SK-N-SH (cell line): ENCODE results near the gene HSPBAP1. TPM values are rescaled to one million over a fixed set of nuclear protein-coding genes. Genes with fewer than 3 reads are reported as not detected.

Source experiments
- CTCF ChIA-PET: fragments of 300-600, 350-600 bp; formaldehyde crosslinking; extraction: SDS; loops from one replicate; lab custom pipeline; 2021; lab: Yijun Ruan, JAX
- POLR2A ChIA-PET: fragments of 350-600 bp; sonication (Branson Sonifier 250); formaldehyde crosslinking; extraction: SDS; loops from one replicate; lab custom pipeline; 2020; ENCODE audit warnings: antibody characterized with exemption, inconsistent platforms; lab: Yijun Ruan, JAX
- DNase-seq: peaks from one replicate; pipeline ENCODE4 v3.0.0; 2012
- H2AFZ ChIP-seq: fragments of 200-600 bp; sonication (generic); 2 replicates; pipeline ENCODE4 v1.8.1; 2016; ENCODE audit warnings: antibody characterized with exemption, mild to moderate bottlenecking, low read depth
- H3F3A ChIP-seq: fragments of 200-600 bp; sonication (generic); replicated peaks from 2 replicates; pipeline ENCODE3; 2016; ENCODE audit warnings: antibody characterized with exemption, mild to moderate bottlenecking; ENCODE audit not compliant: insufficient read depth
- H3K27ac ChIP-seq, 2 experiments: fragments of 200-500 bp in 1 of 2; fragments of 200-600 bp in 1 of 2; sonication (Bioruptor generic) in 1 of 2; sonication (generic), shearing (Covaris generic) in 1 of 2; 2 replicates each; pipeline versions ENCODE4 v1.5.1 to v1.6.1; 2014 to 2016; ENCODE audit warnings: low read depth in 2 of 2, inconsistent platforms in 1 of 2, low read length in 1 of 2, mild to moderate bottlenecking in 1 of 2, mixed read lengths in 1 of 2
- H3K27me3 ChIP-seq: fragments of 200-600 bp; sonication (generic), shearing (Covaris generic); 2 replicates; pipeline ENCODE4 v1.6.1; 2016; ENCODE audit warnings: mixed run types; ENCODE audit not compliant: insufficient read depth
- H3K36me3 ChIP-seq, 2 experiments: fragments of 200-500 bp in 1 of 2; fragments of 200-600 bp in 1 of 2; sonication (Bioruptor generic) in 1 of 2; sonication (generic) in 1 of 2; replicated peaks in 1 of 2; 2 replicates each; pipeline versions ENCODE3 to v1.5.1; 2014 to 2016; ENCODE audit warnings: low read length in 1 of 2, mild to moderate bottlenecking in 1 of 2; ENCODE audit not compliant: insufficient read depth in 2 of 2, control insufficient read depth in 1 of 2
- H3K4me1 ChIP-seq, 2 experiments: fragments of 200-500 bp in 1 of 2; fragments of 200-600 bp in 1 of 2; sonication (Bioruptor generic) in 1 of 2; sonication (generic), shearing (Covaris generic) in 1 of 2; 2 replicates each; pipeline versions ENCODE4 v1.5.1 to v1.6.1; 2014 to 2016; ENCODE audit warnings: low read depth in 1 of 2, low read length in 1 of 2, mixed run types in 1 of 2; ENCODE audit not compliant: insufficient read depth in 2 of 2, control insufficient read depth in 1 of 2
- H3K4me2 ChIP-seq: fragments of 200-600 bp; sonication (generic), shearing (Covaris generic); 2 replicates; pipeline ENCODE4 v1.6.1; 2017; ENCODE audit warnings: mixed run types
- H3K4me3 ChIP-seq, 2 experiments: fragments of 200-500 bp in 1 of 2; fragments of 200-600 bp in 1 of 2; sonication (Bioruptor generic) in 1 of 2; sonication (generic), shearing (Covaris generic) in 1 of 2; 2 replicates each; pipeline versions ENCODE4 v1.5.1 to v1.8.1; 2014 to 2016; ENCODE audit warnings: low read depth in 2 of 2, inconsistent platforms in 1 of 2, low read length in 1 of 2, mild to moderate bottlenecking in 1 of 2, mixed read lengths in 1 of 2, moderate library complexity in 1 of 2
- H3K79me2 ChIP-seq: fragments of 200-600 bp; sonication (generic); 2 replicates; pipeline ENCODE4 v1.8.1; 2017; ENCODE audit warnings: mild to moderate bottlenecking; ENCODE audit not compliant: insufficient read depth
- H3K9ac ChIP-seq: fragments of 200-600 bp; sonication (generic); 2 replicates; pipeline ENCODE4 v1.6.1; 2017; ENCODE audit warnings: mixed run types
- H3K9me2 ChIP-seq: fragments of 200-600 bp; sonication (generic); 2 replicates; pipeline ENCODE4 v1.6.1; 2017; ENCODE audit warnings: mixed run types
- H3K9me3 ChIP-seq: fragments of 200-600 bp; sonication (generic); 2 replicates; pipeline ENCODE4 v1.6.1; 2017; ENCODE audit warnings: mixed run types, mild to moderate bottlenecking, moderate library complexity
- H4K20me1 ChIP-seq: fragments of 200-600 bp; sonication (generic); 2 replicates; pipeline ENCODE4 v1.6.1; 2017; ENCODE audit warnings: mild to moderate bottlenecking, mixed run types; ENCODE audit not compliant: insufficient read depth
- CHD2 ChIP-seq: fragments of 150-350 bp; IDR thresholded peaks from 2 replicates; pipeline ENCODE4 v1.6.1; 2018; ENCODE audit warnings: low read length; ENCODE audit not compliant: partially characterized antibody
- EZH2phosphoT487 ChIP-seq: fragments of 200-600 bp; sonication (generic); IDR thresholded peaks from 2 replicates; pipeline ENCODE4 v1.6.1; 2017; ENCODE audit warnings: low read depth, mixed run types, mild to moderate bottlenecking, antibody characterized with exemption, moderate library complexity, borderline replicate concordance
- GATA2 ChIP-seq: sonication (generic); formaldehyde crosslinking; IDR thresholded peaks from 2 replicates; pipeline ENCODE4 v1.5.0; 2020; ENCODE audit warnings: mild to moderate bottlenecking, missing genetic modification reagents
- JUND ChIP-seq: IDR thresholded peaks from 2 replicates; pipeline ENCODE4 v1.4.0; 2012
- MXI1 ChIP-seq: IDR thresholded peaks from 2 replicates; pipeline ENCODE4 v1.6.1; 2012; ENCODE audit warnings: mild to moderate bottlenecking, low read depth, low read length, improper control_type of control experiment
- NFIC ChIP-seq: IDR thresholded peaks from 2 replicates; pipeline ENCODE4 v1.4.0; 2012; ENCODE audit warnings: borderline replicate concordance
- RXRA ChIP-seq: IDR thresholded peaks from 2 replicates; pipeline ENCODE4 v1.4.0; 2012; ENCODE audit warnings: low read depth, mild to moderate bottlenecking, borderline replicate concordance
- TAF1 ChIP-seq: IDR thresholded peaks from 2 replicates; pipeline ENCODE4 v1.6.1; 2012; ENCODE audit warnings: low read depth, mild to moderate bottlenecking, low read length, moderate library complexity, borderline replicate concordance
- WGBS: methylation state at CpG from one replicate; pipeline ENCODE4 v1.1.6; 2017; ENCODE audit warnings: low lambda C conversion rate; 5-methylcytosine and 5-hydroxymethylcytosine counted together
- polyA plus RNA-seq, 3 experiments: library from polyadenylated mRNA; depleted of rRNA; stranded (reverse); fragments of >200 nt; gene quantifications; 2 replicates each; pipeline ENCODE4 v1.2.3, GENCODE V29; 2012
- TF ChIP-seq, protein P1 (sequence below): IDR thresholded peaks from 2 replicates; pipeline ENCODE4; 2012
- TF ChIP-seq, protein P2 (sequence below): fragments of 150-350 bp; IDR thresholded peaks from 2 replicates; pipeline ENCODE4 v1.6.1; 2017; ENCODE audit warnings: antibody characterized with exemption, low read length, low read depth, borderline replicate concordance
- TF ChIP-seq, protein P3 (sequence below): IDR thresholded peaks from 2 replicates; pipeline ENCODE4 v1.6.1; 2012; ENCODE audit warnings: mild to moderate bottlenecking, low read depth, low read length, moderate library complexity
- TF ChIP-seq, protein P4 (sequence below): fragments of 150-350 bp; IDR thresholded peaks from 2 replicates; pipeline ENCODE4 v1.6.1; 2016; ENCODE audit warnings: mild to moderate bottlenecking, low read depth, low read length
- TF ChIP-seq, protein P5 (sequence below): IDR thresholded peaks from 2 replicates; pipeline ENCODE4 v1.4.0; 2012; ENCODE audit warnings: low read depth, borderline replicate concordance

The HSPBAP1 gene
- polyA plus RNA-seq, 1 of the 3 experiments (the other 2 are of a cell fraction): 5.1 TPM

DNA sequence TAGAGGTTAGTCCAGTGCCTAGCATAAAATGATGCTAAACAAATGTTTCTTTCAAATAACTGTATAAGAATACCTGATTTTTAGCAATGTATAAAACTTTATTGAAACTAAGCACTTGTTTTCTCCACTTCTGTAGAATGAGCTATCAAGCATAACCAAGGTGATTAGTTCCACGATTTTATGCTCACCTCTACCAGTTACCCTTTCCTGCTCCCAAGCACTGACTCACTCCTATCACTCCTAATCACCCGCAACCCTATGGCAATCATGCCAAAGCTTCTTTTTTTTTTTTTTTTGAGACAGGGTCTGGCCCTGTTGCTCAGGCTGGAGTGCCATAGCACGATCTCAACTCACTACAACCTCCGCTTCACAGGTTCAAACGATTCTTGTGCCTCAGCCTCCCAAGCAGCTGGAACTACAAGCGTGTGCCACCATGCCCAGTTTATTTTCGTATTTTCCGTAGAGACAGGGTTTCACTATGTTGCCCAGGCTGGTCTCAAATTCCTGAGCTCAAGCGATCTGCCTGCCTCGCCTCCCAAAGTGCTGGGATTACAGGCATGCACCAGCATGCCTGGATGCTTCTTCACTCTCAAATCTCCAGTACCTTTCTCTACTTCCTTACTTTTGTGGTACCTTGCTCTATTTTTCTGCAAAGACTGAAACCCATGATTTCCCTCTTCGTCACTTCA is 3.9 kb downstream of the HSPBAP1 start (continued):
- TF ChIP-seq, protein P1, sequence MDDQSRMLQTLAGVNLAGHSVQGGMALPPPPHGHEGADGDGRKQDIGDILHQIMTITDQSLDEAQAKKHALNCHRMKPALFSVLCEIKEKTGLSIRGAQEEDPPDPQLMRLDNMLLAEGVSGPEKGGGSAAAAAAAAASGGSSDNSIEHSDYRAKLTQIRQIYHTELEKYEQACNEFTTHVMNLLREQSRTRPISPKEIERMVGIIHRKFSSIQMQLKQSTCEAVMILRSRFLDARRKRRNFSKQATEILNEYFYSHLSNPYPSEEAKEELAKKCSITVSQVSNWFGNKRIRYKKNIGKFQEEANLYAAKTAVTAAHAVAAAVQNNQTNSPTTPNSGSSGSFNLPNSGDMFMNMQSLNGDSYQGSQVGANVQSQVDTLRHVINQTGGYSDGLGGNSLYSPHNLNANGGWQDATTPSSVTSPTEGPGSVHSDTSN: no peak
- TF ChIP-seq RXRA: no peak
- no peak for TF ChIP-seq MXI1
- TF ChIP-seq GATA2 (CRISPR knock-in tag): no peak
- TF ChIP-seq NFIC: no peak
- TF ChIP-seq, all 33 proteins: peak for 0

DNA sequence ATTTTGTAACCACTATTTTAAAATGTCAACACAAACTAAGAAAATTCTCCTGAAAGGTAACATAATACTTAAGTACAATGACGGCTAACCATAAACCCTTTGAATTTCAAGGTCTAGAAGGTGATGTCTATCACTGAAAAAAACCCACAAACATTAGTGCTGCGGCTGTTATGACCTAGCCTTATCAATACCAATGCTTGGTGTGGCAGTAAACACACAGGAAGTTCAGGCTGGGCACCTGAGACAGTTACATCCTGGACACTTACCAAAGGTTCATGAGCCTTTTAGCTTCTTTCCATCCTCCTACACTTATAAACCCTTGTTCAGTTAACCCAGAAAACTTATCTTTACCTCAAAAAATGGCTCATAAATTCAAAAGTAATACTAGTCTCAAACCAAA is 5.8 kb downstream of the HSPBAP1 start:
- TF ChIP-seq, protein P2, sequence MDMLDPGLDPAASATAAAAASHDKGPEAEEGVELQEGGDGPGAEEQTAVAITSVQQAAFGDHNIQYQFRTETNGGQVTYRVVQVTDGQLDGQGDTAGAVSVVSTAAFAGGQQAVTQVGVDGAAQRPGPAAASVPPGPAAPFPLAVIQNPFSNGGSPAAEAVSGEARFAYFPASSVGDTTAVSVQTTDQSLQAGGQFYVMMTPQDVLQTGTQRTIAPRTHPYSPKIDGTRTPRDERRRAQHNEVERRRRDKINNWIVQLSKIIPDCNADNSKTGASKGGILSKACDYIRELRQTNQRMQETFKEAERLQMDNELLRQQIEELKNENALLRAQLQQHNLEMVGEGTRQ: no peak
- TF ChIP-seq, protein P3, sequence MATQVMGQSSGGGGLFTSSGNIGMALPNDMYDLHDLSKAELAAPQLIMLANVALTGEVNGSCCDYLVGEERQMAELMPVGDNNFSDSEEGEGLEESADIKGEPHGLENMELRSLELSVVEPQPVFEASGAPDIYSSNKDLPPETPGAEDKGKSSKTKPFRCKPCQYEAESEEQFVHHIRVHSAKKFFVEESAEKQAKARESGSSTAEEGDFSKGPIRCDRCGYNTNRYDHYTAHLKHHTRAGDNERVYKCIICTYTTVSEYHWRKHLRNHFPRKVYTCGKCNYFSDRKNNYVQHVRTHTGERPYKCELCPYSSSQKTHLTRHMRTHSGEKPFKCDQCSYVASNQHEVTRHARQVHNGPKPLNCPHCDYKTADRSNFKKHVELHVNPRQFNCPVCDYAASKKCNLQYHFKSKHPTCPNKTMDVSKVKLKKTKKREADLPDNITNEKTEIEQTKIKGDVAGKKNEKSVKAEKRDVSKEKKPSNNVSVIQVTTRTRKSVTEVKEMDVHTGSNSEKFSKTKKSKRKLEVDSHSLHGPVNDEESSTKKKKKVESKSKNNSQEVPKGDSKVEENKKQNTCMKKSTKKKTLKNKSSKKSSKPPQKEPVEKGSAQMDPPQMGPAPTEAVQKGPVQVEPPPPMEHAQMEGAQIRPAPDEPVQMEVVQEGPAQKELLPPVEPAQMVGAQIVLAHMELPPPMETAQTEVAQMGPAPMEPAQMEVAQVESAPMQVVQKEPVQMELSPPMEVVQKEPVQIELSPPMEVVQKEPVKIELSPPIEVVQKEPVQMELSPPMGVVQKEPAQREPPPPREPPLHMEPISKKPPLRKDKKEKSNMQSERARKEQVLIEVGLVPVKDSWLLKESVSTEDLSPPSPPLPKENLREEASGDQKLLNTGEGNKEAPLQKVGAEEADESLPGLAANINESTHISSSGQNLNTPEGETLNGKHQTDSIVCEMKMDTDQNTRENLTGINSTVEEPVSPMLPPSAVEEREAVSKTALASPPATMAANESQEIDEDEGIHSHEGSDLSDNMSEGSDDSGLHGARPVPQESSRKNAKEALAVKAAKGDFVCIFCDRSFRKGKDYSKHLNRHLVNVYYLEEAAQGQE: no peak
- TF ChIP-seq TAF1 (no peak), JUND (no peak), CHD2 (no peak), MXI1 (no peak), EZH2phosphoT487 (no peak)
- TF ChIP-seq, protein P4, sequence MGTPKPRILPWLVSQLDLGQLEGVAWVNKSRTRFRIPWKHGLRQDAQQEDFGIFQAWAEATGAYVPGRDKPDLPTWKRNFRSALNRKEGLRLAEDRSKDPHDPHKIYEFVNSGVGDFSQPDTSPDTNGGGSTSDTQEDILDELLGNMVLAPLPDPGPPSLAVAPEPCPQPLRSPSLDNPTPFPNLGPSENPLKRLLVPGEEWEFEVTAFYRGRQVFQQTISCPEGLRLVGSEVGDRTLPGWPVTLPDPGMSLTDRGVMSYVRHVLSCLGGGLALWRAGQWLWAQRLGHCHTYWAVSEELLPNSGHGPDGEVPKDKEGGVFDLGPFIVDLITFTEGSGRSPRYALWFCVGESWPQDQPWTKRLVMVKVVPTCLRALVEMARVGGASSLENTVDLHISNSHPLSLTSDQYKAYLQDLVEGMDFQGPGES: no peak
- TF ChIP-seq, protein P5, sequence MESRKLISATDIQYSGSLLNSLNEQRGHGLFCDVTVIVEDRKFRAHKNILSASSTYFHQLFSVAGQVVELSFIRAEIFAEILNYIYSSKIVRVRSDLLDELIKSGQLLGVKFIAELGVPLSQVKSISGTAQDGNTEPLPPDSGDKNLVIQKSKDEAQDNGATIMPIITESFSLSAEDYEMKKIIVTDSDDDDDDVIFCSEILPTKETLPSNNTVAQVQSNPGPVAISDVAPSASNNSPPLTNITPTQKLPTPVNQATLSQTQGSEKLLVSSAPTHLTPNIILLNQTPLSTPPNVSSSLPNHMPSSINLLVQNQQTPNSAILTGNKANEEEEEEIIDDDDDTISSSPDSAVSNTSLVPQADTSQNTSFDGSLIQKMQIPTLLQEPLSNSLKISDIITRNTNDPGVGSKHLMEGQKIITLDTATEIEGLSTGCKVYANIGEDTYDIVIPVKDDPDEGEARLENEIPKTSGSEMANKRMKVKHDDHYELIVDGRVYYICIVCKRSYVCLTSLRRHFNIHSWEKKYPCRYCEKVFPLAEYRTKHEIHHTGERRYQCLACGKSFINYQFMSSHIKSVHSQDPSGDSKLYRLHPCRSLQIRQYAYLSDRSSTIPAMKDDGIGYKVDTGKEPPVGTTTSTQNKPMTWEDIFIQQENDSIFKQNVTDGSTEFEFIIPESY: no peak
- Histone ChIP-seq H3K9me3 (no peaks in the 10 kb centered on the region), H4K20me1 (no peaks in the 10 kb centered on the region), H3K9ac (no peak overlapping the region), H3K27me3 (no peaks in the 10 kb centered on the region), H3K36me3 (peaks cover 0 to 2% of the 10 kb centered on the region in 2 experiments), H3K9me2 (no peaks in the 10 kb centered on the region), H3K79me2 (peaks cover 7% of the 10 kb centered on the region), H3K4me2 (no peak overlapping the region), H3K27ac (no peak overlapping the region), H3F3A (peaks cover 8% of the 10 kb centered on the region), H3K4me1 (peaks cover 0 to 3% of the 10 kb centered on the region in 2 experiments; a peak in 3 of 4 replicates), H3K4me3 (no peak overlapping the region), H2AFZ (no peak overlapping the region)
- ChIA-PET CTCF (no interaction called here), POLR2A (no interaction called here)
- WGBS: 94% methylated on average over 2 of the region's 2 CpGs
- DNase-seq: no peak
